Activated CD8-positive, alpha-beta T cell treated with anti-CD3 and anti-CD28 coated beads for 36 hours (primary cell): ENCODE results near the gene SLC16A4. TPM values are rescaled to one million over a fixed set of nuclear protein-coding genes. Genes with fewer than 3 reads are reported as not detected.
A peak's percentile ranks its signal among the peaks of the same experiment; 100 is the strongest.

ENCODE experiments used
- ATAC-seq: fragments of 200-7000 bp; cut with Tn5 transposase; one replicate; pipeline ENCODE4 v1.10.0; 2021; ENCODE audit warnings: mild to moderate bottlenecking, moderate library complexity
- CTCF ChIA-PET: fragments of 350-600 bp; sonication (Branson Sonifier 250); formaldehyde crosslinking; loops from one replicate; lab custom pipeline; 2021; ENCODE audit warnings: antibody characterized with exemption; lab: Charles Lee
- POLR2A ChIA-PET: fragments of 350-600 bp; sonication (Branson Sonifier 250); formaldehyde crosslinking; loops from one replicate; lab custom pipeline; 2021; ENCODE audit warnings: antibody characterized with exemption; lab: Charles Lee
- DNase-seq: peaks from one replicate; pipeline ENCODE4 v3.0.0-alpha.2; 2020
- H3K27ac Mint-ChIP-seq: one replicate; pipeline ENCODE4 v1.8.0; 2021; ENCODE audit warnings: mild to moderate bottlenecking, mixed read lengths
- H3K27me3 Mint-ChIP-seq: one replicate; pipeline ENCODE4 v1.8.0; 2021; ENCODE audit warnings: mixed read lengths
- H3K36me3 Mint-ChIP-seq: one replicate; pipeline ENCODE4 v1.8.0; 2021; ENCODE audit warnings: low read depth, mixed read lengths
- H3K4me1 Mint-ChIP-seq: one replicate; pipeline ENCODE4 v1.8.0; 2021; ENCODE audit warnings: low read depth, mixed read lengths
- H3K4me3 Mint-ChIP-seq: one replicate; pipeline ENCODE4 v1.8.0; 2021; ENCODE audit warnings: mild to moderate bottlenecking, moderate library complexity, mixed read lengths
- H3K9me3 Mint-ChIP-seq: one replicate; pipeline ENCODE4 v1.8.0; 2021; ENCODE audit warnings: mixed read lengths
- CTCF ChIP-seq: fragments of 200-600 bp; IDR thresholded peaks from one replicate; pipeline ENCODE4 v1.8.0; 2022; ENCODE audit warnings: antibody characterized with exemption, mild to moderate bottlenecking
- intact Hi-C: fragments of 100-400 bp; cut with micrococcal nuclease; formaldehyde crosslinking; loops from one replicate; pipeline ENCODE4 v1.10.0; 2022
- total RNA-seq, 2 experiments: library from RNA; stranded (reverse); gene quantifications; one replicate each; pipeline ENCODE4 v1.2.3, GENCODE V29; 2021

The SLC16A4 gene
- total RNA-seq, 2 experiments from 2014 or later = 0.27 to 0.51 TPM

GRCh38 chr1:110383251-110383990 lies 7.4 kb downstream of the SLC16A4 start:
- peaks cover 15% of the 10 kb centered on the region for H3K4me1 Mint-ChIP-seq
- ATAC-seq (peak; percentile 37), DNase-seq (no peak)
- no peaks in the 10 kb centered on the region for H3K9me3 Mint-ChIP-seq
- no peaks in the 10 kb centered on the region for H3K27me3 Mint-ChIP-seq
- no peak overlapping the region for H3K4me3 Mint-ChIP-seq
- H3K36me3 Mint-ChIP-seq = peaks cover 18% of the 10 kb centered on the region
- peak overlapping the region; percentile 60 for H3K27ac Mint-ChIP-seq
- CTCF ChIA-PET = interaction anchor here (1.1 to 2.2 kb wide), 5 partner anchors 16 to 187 kb away, joined by 3 to 5 read pairs (median 4); partner anchors contain the start of gene RBM15
- POLR2A ChIA-PET = interaction anchor here (0.6 to 1.0 kb wide), 3 partner anchors 15 to 32 kb away, joined by 3 to 5 read pairs (median 4); no protein-coding TSS in a partner anchor
- no peak for TF ChIP-seq CTCF
- intact Hi-C loops = no loop called here

GRCh38 chr1:110380672-110381283 lies 10.0 kb downstream of the SLC16A4 start:
- POLR2A ChIA-PET = interaction anchor here (1.2 to 1.5 kb wide), 2 partner anchors 12 to 15 kb away, joined by 3 read pairs; no protein-coding TSS in a partner anchor
- Mint-ChIP-seq H3K9me3 (no peaks in the 10 kb centered on the region), H3K4me3 (no peak overlapping the region), H3K27ac (no peak overlapping the region), H3K4me1 (peaks cover 15% of the 10 kb centered on the region), H3K36me3 (peaks cover 27% of the 10 kb centered on the region), H3K27me3 (no peaks in the 10 kb centered on the region)
- intact Hi-C loops = no loop called here
- TF ChIP-seq CTCF = no peak
- no peak for DNase-seq
- ATAC-seq = no peak
- CTCF ChIA-PET = interaction anchor here (1.0 kb wide), 1 partner anchor 178 kb away, joined by 3 read pairs; no protein-coding TSS in a partner anchor

- Mint-ChIP-seq H3K4me1 (peaks cover 5% of the 10 kb centered on the region), H3K27me3 (no peaks in the 10 kb centered on the region), H3K27ac (no peak overlapping the region), H3K4me3 (no peak overlapping the region), H3K36me3 (peaks cover 26% of the 10 kb centered on the region), H3K9me3 (no peaks in the 10 kb centered on the region)
- TF ChIP-seq CTCF = no peak
- CTCF ChIA-PET = no interaction called here
- no peak for DNase-seq
- POLR2A ChIA-PET = no interaction called here
- intact Hi-C loops = no loop called here
- ATAC-seq = no peak
These were observed 15.3 kb downstream of the SLC16A4 start for GRCh38 chr1:110375490-110375889.

- Mint-ChIP-seq H3K4me3 (no peak overlapping the region), H3K27ac (peak overlapping the region; percentile 46), H3K36me3 (peaks cover 18% of the 10 kb centered on the region), H3K27me3 (no peaks in the 10 kb centered on the region), H3K4me1 (peaks cover 13% of the 10 kb centered on the region), H3K9me3 (no peaks in the 10 kb centered on the region)
- TF ChIP-seq CTCF = no peak
- peak; percentile 95 for ATAC-seq
- POLR2A ChIA-PET = no interaction called here
- intact Hi-C loops = no loop called here
- CTCF ChIA-PET = interaction anchor here (1.0 kb wide), 1 partner anchor 90 kb away, joined by 3 read pairs; no protein-coding TSS in a partner anchor
- DNase-seq = no peak
These were observed 20.0 kb downstream of the SLC16A4 start for GRCh38 chr1:110370827-110371226.

GRCh38 chr1:110364221-110364620 lies 26.6 kb downstream of the SLC16A4 start:
- Mint-ChIP-seq H3K4me1 (peaks cover 10% of the 10 kb centered on the region), H3K27me3 (no peaks in the 10 kb centered on the region), H3K4me3 (no peak overlapping the region), H3K36me3 (peaks cover 27% of the 10 kb centered on the region), H3K9me3 (no peaks in the 10 kb centered on the region), H3K27ac (no peak overlapping the region)
- intact Hi-C loops = no loop called here
- ChIA-PET POLR2A (no interaction called here), CTCF (interaction anchor here (1.0 kb wide), 1 partner anchor 15 kb away, joined by 6 read pairs; no protein-coding TSS in a partner anchor)
- TF ChIP-seq CTCF = no peak
- ATAC-seq (no peak), DNase-seq (no peak)
